Pancreas (tissue), 10 donors: Measurements from ENCODE around the gene WWC1. TPM values are rescaled to one million over a fixed set of nuclear protein-coding genes. Genes with fewer than 3 reads are reported as not detected.

Experiments used
- ATAC-seq, 4 donors: fragments of 200-7000 bp; cut with Tn5 transposase; one replicate each; pipeline versions ENCODE4 v1.8.0 to v1.9.1; 2020; ENCODE audit warnings: mild to moderate bottlenecking in 4 of 4, moderate library complexity in 4 of 4
- DNase-seq, 6 donors: peaks; one replicate each; pipeline ENCODE4 v3.0.0-alpha.2; 2020
- FAIRE-seq: peaks from 2 replicates; lab custom pipeline; 2012; peaks lifted over from hg19 to GRCh38; lab: Jason Lieb, UNC
- H3K27ac ChIP-seq, 4 donors: fragments of 200-600 bp; sonication (generic); 1 replicate in 3 of 4; 2 replicates in 1 of 4; pipeline versions ENCODE4 v1.5.0 to v1.8.0; 2020
- H3K27me3 ChIP-seq, 4 donors: fragments of 200-600 bp; one replicate each; pipeline ENCODE4 v1.8.0; 2021
- H3K36me3 ChIP-seq, 3 donors: fragments of 200-600 bp; sonication (generic) in 1 of 3; one replicate each; pipeline versions ENCODE4 v1.5.0 to v1.8.0; 2020 to 2021
- H3K4me1 ChIP-seq, 3 donors: fragments of 200-600 bp; one replicate each; pipeline ENCODE4 v1.8.0; 2021
- H3K4me3 ChIP-seq, 4 donors: fragments of 200-600 bp; sonication (generic) in 2 of 4; one replicate each; pipeline versions ENCODE4 v1.5.0 to v1.8.0; 2020 to 2021
- H3K9me3 ChIP-seq, 4 donors: fragments of 200-600 bp; one replicate each; pipeline ENCODE4 v1.8.0; 2021
- CTCF ChIP-seq, 4 donors: fragments of 200-600 bp; sonication (generic) in 3 of 4; IDR thresholded peaks; one replicate each; pipeline versions ENCODE4 v1.5.0 to v1.8.0; 2021; ENCODE audit warnings: antibody characterized with exemption in 4 of 4
- WGBS, 2 donors: extraction: QIAGEN DNeasy Blood & Tissue Kit; methylation state at CpG; one replicate each; pipeline ENCODE4 v1.1.7; 2013; 5-methylcytosine and 5-hydroxymethylcytosine counted together
- intact Hi-C, 3 donors: fragments of 100-400 bp; cut with DNase I; formaldehyde crosslinking; loops; one replicate each; pipeline versions ENCODE4 v1.11.1 to v1.14.2; 2022
- polyA plus RNA-seq, 2 donors: library from polyadenylated mRNA; stranded (reverse); fragments of 200-250 nt; gene quantifications; one replicate each; pipeline ENCODE4 v1.2.3, GENCODE V29; 2013
- total RNA-seq, 6 donors: library from RNA; stranded (reverse); fragmentation: NEBNext Ultra II Directional in 4 of 6; extraction: Animal tissue kit (Norgen Biotek cat#: 25700) in 4 of 6; gene quantifications; one replicate each; pipeline versions ENCODE4 v1.2.1 to v1.2.4, GENCODE V29; 2021 to 2023
- donor health status: healthy with polysubstance abuse.
- donor health status: DM: no; HTN: no; CAD: no; lungs with moderate emphysema.
- donor health status: DM: no; HTN: no; CAD: no.
- donor health status: control.
- donor health status: control.
- donor health status: Bipolar disorder and iron deficiency.
- donor health status: DM: yes; HTN: yes; CAD: no.
- donor health status: DM: no; HTN: no; CAD: no.
- donor health status: DM: no; HTN: no; CAD: no.
- donor health status: DM: yes; HTN: yes; CAD: no.

WWC1 gene
- total and polyA plus RNA-seq, 8 donors: 35.0 to 54.2 (median 38.7) TPM

- no peaks in the 10 kb centered on the region for H3K27me3 ChIP-seq
- FAIRE-seq: no peak
- no peak for DNase-seq
- H3K4me3 ChIP-seq: no peak overlapping the region
- ATAC-seq: no peak
- H3K27ac ChIP-seq: no peak overlapping the region
- intact Hi-C loops: no loop called here
- 96 to 97% methylated on average over 4 of the region's 4 CpGs for WGBS, 2 donors
- TF ChIP-seq CTCF (IDR thresholded peaks at IDR 0.05): no peak
- no peaks in the 10 kb centered on the region for H3K36me3 ChIP-seq
- no peaks in the 10 kb centered on the region for H3K4me1 ChIP-seq
- H3K9me3 ChIP-seq: no peaks in the 10 kb centered on the region
These were observed 87.3 kb downstream of the WWC1 start for GRCh38 chr5:168378741-168379140.

DNA sequence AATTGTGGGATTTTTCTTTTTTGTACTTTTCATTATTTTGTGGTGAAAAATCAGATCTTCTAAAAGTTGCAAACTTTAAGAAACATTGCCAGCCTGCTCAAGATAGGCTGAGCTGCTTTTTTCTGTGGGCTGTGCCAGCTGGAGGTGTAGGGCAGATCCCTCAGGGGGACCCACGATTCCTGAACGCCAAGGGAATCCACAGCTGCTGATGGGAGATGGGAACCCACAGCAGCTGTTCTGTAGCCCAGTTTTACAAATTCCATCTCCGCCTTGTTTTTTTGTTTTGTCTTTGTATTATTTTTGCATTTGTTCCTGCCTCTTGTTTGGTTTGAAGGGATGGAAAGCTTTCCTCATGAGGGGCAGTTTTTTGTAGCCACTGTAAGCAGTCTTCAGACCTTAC, 91.0 kb downstream of the WWC1 start:
- no peak for FAIRE-seq

GRCh38 chr5:168390491-168390890, 99.0 kb downstream of the WWC1 start:
- intact Hi-C loops: no loop called here
- Histone ChIP-seq H3K27ac (peak overlapping the region in 1 of 4 donors; percentile 13), H3K4me3 (no peak overlapping the region), H3K27me3 (no peaks in the 10 kb centered on the region), H3K4me1 (peaks cover 0 to 4% (median 0%) of the 10 kb centered on the region in 3 donors), H3K36me3 (peaks cover 0 to 13% (median 0%) of the 10 kb centered on the region in 3 donors), H3K9me3 (no peaks in the 10 kb centered on the region)
- FAIRE-seq (no peak), DNase-seq (peak in 4 of 6 donors; percentile 18 to 86 (median 76)), ATAC-seq (peak in 3 of 4 donors; percentile 13 to 96 (median 94))
- TF ChIP-seq CTCF (IDR thresholded peaks at IDR 0.05): no peak
- 33 to 39% methylated on average over 4 of the region's 4 CpGs for WGBS, 2 donors

More for the DNA sequence above, 91.0 kb downstream of the WWC1 start:
- ATAC-seq (no peak), DNase-seq (no peak)
- Histone ChIP-seq H3K4me1 (no peaks in the 10 kb centered on the region), H3K27me3 (no peaks in the 10 kb centered on the region), H3K9me3 (no peaks in the 10 kb centered on the region), H3K36me3 (peaks cover 0 to 12% (median 0%) of the 10 kb centered on the region in 3 donors), H3K4me3 (no peak overlapping the region), H3K27ac (no peak overlapping the region)
- WGBS, 2 donors: 64 to 77% methylated on average over 3 of the region's 3 CpGs
- no peak for TF ChIP-seq CTCF (IDR thresholded peaks at IDR 0.05)
- intact Hi-C loops: no loop called here

DNA sequence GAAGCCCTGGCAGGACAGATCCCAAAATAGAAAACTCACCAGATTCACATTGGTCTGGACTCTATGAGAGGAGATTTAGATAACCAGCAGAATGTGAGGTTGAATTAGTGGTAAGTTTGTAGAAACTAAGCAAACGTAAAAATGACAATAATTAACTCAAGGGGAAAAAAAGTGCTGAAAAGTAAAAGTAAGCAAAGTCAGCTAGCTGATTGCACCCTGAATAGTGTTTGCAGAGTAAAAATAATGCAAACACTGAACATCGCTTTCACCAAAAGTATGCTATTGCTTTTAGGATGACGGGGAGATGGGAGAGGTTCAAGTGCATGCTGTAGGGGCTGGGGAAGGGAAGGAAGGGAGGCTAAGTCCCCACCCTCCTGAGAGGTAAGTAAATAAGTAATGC, 102.3 kb downstream of the WWC1 start:
- FAIRE-seq (no peak), DNase-seq (no peak), ATAC-seq (no peak)
- Histone ChIP-seq H3K4me1 (peaks cover 0 to 4% (median 0%) of the 10 kb centered on the region in 3 donors), H3K4me3 (no peak overlapping the region), H3K27me3 (no peaks in the 10 kb centered on the region), H3K9me3 (no peaks in the 10 kb centered on the region), H3K27ac (no peak overlapping the region), H3K36me3 (peaks cover 0 to 7% (median 0%) of the 10 kb centered on the region in 3 donors)
- intact Hi-C loops: no loop called here
- WGBS, 2 donors: 69 to 76% methylated on average over 3 of the region's 3 CpGs
- TF ChIP-seq CTCF (IDR thresholded peaks at IDR 0.05): no peak

DNA sequence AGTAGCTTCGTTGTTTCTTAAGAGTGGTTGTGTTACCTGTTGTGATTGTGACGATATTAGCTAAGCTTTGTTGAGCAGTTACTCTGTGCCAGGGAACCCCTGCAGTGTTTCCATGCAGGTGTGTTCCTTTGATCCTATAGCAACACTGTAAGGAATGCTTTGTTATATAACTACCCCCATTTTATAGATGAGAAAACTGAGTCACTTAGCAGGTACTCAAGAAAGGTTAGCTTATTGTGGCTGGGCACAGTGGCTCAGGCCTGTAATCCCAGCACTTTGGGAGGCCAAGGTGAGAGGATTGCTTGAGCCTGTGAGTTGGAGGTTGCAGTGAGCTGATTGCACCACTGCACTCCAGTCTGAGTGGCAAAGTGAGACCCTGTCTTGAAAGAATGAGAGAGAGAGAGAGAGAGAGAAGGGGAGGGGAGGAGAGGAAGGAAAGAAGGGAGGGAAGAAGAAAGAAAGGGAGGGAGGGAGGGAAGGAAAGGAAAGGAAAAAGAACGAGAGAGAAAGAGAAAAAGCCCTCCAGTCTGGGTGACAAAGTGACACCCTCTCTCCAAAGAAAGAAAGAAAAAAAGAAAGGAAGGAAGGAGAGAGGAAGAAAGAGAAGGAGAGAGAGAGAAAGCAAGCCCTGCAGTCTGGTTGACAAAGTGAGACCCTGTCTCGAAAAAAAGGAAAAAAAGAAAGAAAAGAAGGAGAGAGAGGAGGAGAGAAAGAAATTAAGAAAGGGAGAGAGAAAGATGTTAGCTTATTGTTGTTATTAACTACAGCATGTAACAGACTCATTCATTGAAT, 109.2 kb downstream of the WWC1 start:
- Histone ChIP-seq H3K4me1 (no peaks in the 10 kb centered on the region), H3K4me3 (no peak overlapping the region), H3K36me3 (peaks cover 0 to 16% (median 0%) of the 10 kb centered on the region in 3 donors), H3K9me3 (no peaks in the 10 kb centered on the region), H3K27me3 (no peaks in the 10 kb centered on the region), H3K27ac (peak overlapping the region in 1 of 4 donors; percentile 28)
- no peak for FAIRE-seq
- 86 to 87% methylated on average over 4 of the region's 4 CpGs for WGBS, 2 donors
- ATAC-seq: no peak
- no peak for DNase-seq
- intact Hi-C loops: no loop called here
- no peak for TF ChIP-seq CTCF (IDR thresholded peaks at IDR 0.05)
